B cell (primary cell): ENCODE measurements around the gene HSDL2. TPM values are rescaled to one million over a fixed set of nuclear protein-coding genes. Genes with fewer than 3 reads are reported as not detected.
"Not testable (repeated sequence)": the region's sequence is repeated elsewhere in the genome, so short reads cannot be mapped to it uniquely, and the experiment has no call there.

Source experiments
- ATAC-seq: fragments of 200-7000 bp; cut with Tn5 transposase; one replicate; pipeline ENCODE4 v1.10.0; 2021; ENCODE audit warnings: low read depth, mild to moderate bottlenecking, moderate number of reproducible peaks, moderate library complexity
- CTCF ChIA-PET: fragments of 350-600 bp; sonication (Branson Sonifier 250); formaldehyde crosslinking; loops from one replicate; lab custom pipeline; 2021; ENCODE audit warnings: antibody characterized with exemption, inconsistent platforms; lab: Charles Lee
- POLR2A ChIA-PET: fragments of 350-600 bp; sonication (Branson Sonifier 250); formaldehyde crosslinking; loops from one replicate; lab custom pipeline; 2021; ENCODE audit warnings: antibody characterized with exemption; lab: Charles Lee
- DNase-seq: peaks from one replicate; pipeline ENCODE4 v3.0.0; 2013
- H2AFZ ChIP-seq: 2 replicates; pipeline ENCODE4 v1.6.1; 2012; ENCODE audit warnings: mild to moderate bottlenecking, low read depth, low read length; ENCODE audit not compliant: insufficient read depth, poor library complexity, severe bottlenecking
- H3K27ac ChIP-seq, 2 donors: 1 replicate in 1 of 2; 2 replicates in 1 of 2; pipeline ENCODE4 v1.5.1; 2012 to 2013; ENCODE audit warnings: low read length in 2 of 2, mild to moderate bottlenecking in 2 of 2, moderate library complexity in 1 of 2
- H3K27me3 ChIP-seq, 4 experiments: fragments of 200-600 bp in 1 of 4; sonication (generic) in 1 of 4; replicated peaks in 1 of 4; 1 replicate in 2 of 4; 2 replicates in 2 of 4; pipeline versions ENCODE4 v1.6.1 to v1.7.0; 2013 to 2016; ENCODE audit warnings: low read length in 3 of 4, mild to moderate bottlenecking in 2 of 4, mixed read lengths in 1 of 4, moderate library complexity in 1 of 4; ENCODE audit not compliant: insufficient read depth in 4 of 4, control insufficient read depth in 3 of 4; ENCODE audit errors: control extremely low read depth in 1 of 4
- H3K36me3 ChIP-seq, 2 experiments: replicated peaks in 1 of 2; 1 replicate in 1 of 2; 2 replicates in 1 of 2; pipeline versions ENCODE4 v1.6.1 to v1.7.1; 2013; ENCODE audit warnings: low read length in 1 of 2; ENCODE audit not compliant: insufficient read depth in 2 of 2, control insufficient read depth in 1 of 2; ENCODE audit errors: control extremely low read depth in 1 of 2, extremely low read depth in 1 of 2
- H3K4me1 ChIP-seq, 2 donors: fragments of 200-600 bp in 1 of 2; sonication (generic) in 1 of 2; 1 replicate in 1 of 2; 2 replicates in 1 of 2; pipeline versions ENCODE4 v1.5.1 to v1.6.1; 2013 to 2017; ENCODE audit warnings: low read length in 2 of 2; ENCODE audit not compliant: control insufficient read depth in 2 of 2, insufficient read depth in 2 of 2
- H3K4me2 ChIP-seq: replicated peaks from 2 replicates; pipeline ENCODE3; 2012; ENCODE audit warnings: mild to moderate bottlenecking, low read depth, low read length; ENCODE audit not compliant: poor library complexity, severe bottlenecking
- H3K4me3 ChIP-seq, 5 experiments: fragments of 200-600 bp in 1 of 5; sonication (generic) in 1 of 5; 1 replicate in 3 of 5; 2 replicates in 2 of 5; pipeline versions ENCODE4 v1.5.1 to v1.7.0; 2011 to 2016; ENCODE audit warnings: low read length in 4 of 5, mild to moderate bottlenecking in 4 of 5, low read depth in 2 of 5, control low read depth in 1 of 5, moderate library complexity in 1 of 5; ENCODE audit not compliant: insufficient read depth in 1 of 5; ENCODE audit errors: control extremely low read depth in 1 of 5, extremely low read depth in 1 of 5
- H3K79me2 ChIP-seq: fragments of 200-600 bp; sonication (generic); one replicate; pipeline ENCODE4 v1.6.0; 2016; ENCODE audit warnings: low read length; ENCODE audit not compliant: control insufficient read depth, insufficient read depth
- H3K9ac ChIP-seq: fragments of 200-600 bp; sonication (generic); 2 replicates; pipeline ENCODE4 v1.6.1; 2017; ENCODE audit warnings: mild to moderate bottlenecking, low read length, moderate library complexity
- H3K9me3 ChIP-seq, 3 donors: one replicate each; pipeline versions ENCODE4 v1.6.1 to v1.7.1; 2013; ENCODE audit warnings: low read length in 2 of 3; ENCODE audit not compliant: control insufficient read depth in 2 of 3, insufficient read depth in 1 of 3; ENCODE audit errors: control extremely low read depth in 1 of 3
- H4K20me1 ChIP-seq: 2 replicates; pipeline ENCODE4 v1.6.0; 2012; ENCODE audit warnings: mild to moderate bottlenecking, low read length; ENCODE audit not compliant: insufficient read depth, control insufficient read depth, poor library complexity, severe bottlenecking
- H3K27ac Mint-ChIP-seq: one replicate; pipeline ENCODE4 v1.8.0; 2021; ENCODE audit warnings: mixed read lengths
- H3K27me3 Mint-ChIP-seq: one replicate; pipeline ENCODE4 v1.8.0; 2021; ENCODE audit warnings: mixed read lengths
- H3K4me1 Mint-ChIP-seq: one replicate; pipeline ENCODE4 v1.8.0; 2021; ENCODE audit warnings: mixed read lengths
- H3K4me3 Mint-ChIP-seq: one replicate; pipeline ENCODE4 v1.8.0; 2021; ENCODE audit warnings: mixed read lengths
- H3K9me3 Mint-ChIP-seq: one replicate; pipeline ENCODE4 v1.8.0; 2022; ENCODE audit warnings: mixed read lengths; ENCODE audit not compliant: insufficient read depth
- CTCF ChIP-seq: fragments of 200-600 bp; IDR thresholded peaks from one replicate; pipeline ENCODE4 v1.8.0; 2022; ENCODE audit warnings: antibody characterized with exemption, mild to moderate bottlenecking
- EZH2 ChIP-seq: IDR thresholded peaks from 2 replicates; pipeline ENCODE4 v1.6.1; 2012; ENCODE audit warnings: borderline replicate concordance, low read depth, mild to moderate bottlenecking, moderate library complexity, low read length; ENCODE audit not compliant: insufficient read depth, poor library complexity, severe bottlenecking
- WGBS: methylation state at CpG from one replicate; pipeline ENCODE4 v1.1.5; 2013; ENCODE audit warnings: missing lambda C conversion rate; ENCODE audit not compliant: insufficient coverage; 5-methylcytosine and 5-hydroxymethylcytosine counted together
- intact Hi-C: fragments of 100-400 bp; cut with micrococcal nuclease; formaldehyde crosslinking; loops from one replicate; pipeline ENCODE4 v1.10.0; 2022
- polyA plus RNA-seq: library from polyadenylated mRNA; depleted of rRNA; stranded (reverse); fragments of >200 nt; gene quantifications from 2 replicates; pipeline ENCODE4 v1.2.3, GENCODE V29; 2012
- total RNA-seq, 2 donors: library from RNA; stranded (reverse); fragments of 120-200 nt in 1 of 2; gene quantifications; 1 replicate in 1 of 2; 2 replicates in 1 of 2; pipeline versions ENCODE4 v1.2.3 to v1.2.4, GENCODE V29; 2013 to 2022

The HSDL2 gene
- total and polyA plus RNA-seq, 2 donors (not counting 1 experiment from before 2014, with no cell fraction given), result 5.8 to 11.7 TPM

GRCh38 chr9:112508377-112508776, 128.5 kb downstream of the HSDL2 start:
- H3K4me1 ChIP-seq, result no peaks in the 10 kb centered on the region
- H3K9me3 Mint-ChIP-seq, result no peaks in the 10 kb centered on the region
- TF ChIP-seq CTCF, result no peak
- no peak for TF ChIP-seq EZH2
- DNase-seq (no peak), ATAC-seq (no peak)
- no peak overlapping the region for H2AFZ ChIP-seq
- no peaks in the 10 kb centered on the region for H3K27me3 ChIP-seq
- no peaks in the 10 kb centered on the region for H4K20me1 ChIP-seq
- H3K9me3 ChIP-seq, result no peaks in the 10 kb centered on the region
- no CpG with 5 or more reads among the region's 2 CpGs for WGBS
- no peak overlapping the region for H3K27ac Mint-ChIP-seq
- H3K4me2 ChIP-seq, result no peak overlapping the region
- no peaks in the 10 kb centered on the region for H3K36me3 ChIP-seq
- ChIA-PET CTCF (no interaction called here), POLR2A (no interaction called here)
- no peak overlapping the region for H3K27ac ChIP-seq
- no peaks in the 10 kb centered on the region for H3K4me1 Mint-ChIP-seq
- no peak overlapping the region for H3K4me3 Mint-ChIP-seq
- H3K4me3 ChIP-seq, result no peak overlapping the region
- intact Hi-C loops, result no loop called here
- no peak overlapping the region for H3K9ac ChIP-seq
- no peaks in the 10 kb centered on the region for H3K27me3 Mint-ChIP-seq
- peaks cover 10% of the 10 kb centered on the region for H3K79me2 ChIP-seq

GRCh38 chr9:112512377-112512776, 132.5 kb downstream of the HSDL2 start:
- ATAC-seq, H3K4me3 ChIP-seq, H3K27me3 ChIP-seq, H2AFZ ChIP-seq, H3K4me1 ChIP-seq, CTCF ChIA-PET, H3K27ac Mint-ChIP-seq, H3K27me3 Mint-ChIP-seq, H3K4me1 Mint-ChIP-seq, intact Hi-C loops, H3K9ac ChIP-seq, H3K79me2 ChIP-seq, DNase-seq, POLR2A ChIA-PET, H3K4me3 Mint-ChIP-seq, H3K27ac ChIP-seq, H4K20me1 ChIP-seq, H3K9me3 Mint-ChIP-seq, H3K4me2 ChIP-seq, H3K9me3 ChIP-seq, H3K36me3 ChIP-seq: not testable (repeated sequence)
- no CpG with 5 or more reads among the region's 4 CpGs for WGBS
